ENCODE data around the gene SPRED2.

Gene SPRED2

GRCh38 chr2:65264821-65265670 lies 167.4 kb downstream of the SPRED2 start:
- DNase-seq, result peak; percentile 30

GRCh38 chr2:65263986-65264385 lies 168.4 kb downstream of the SPRED2 start:
- DNase-seq, result no peak

DNA sequence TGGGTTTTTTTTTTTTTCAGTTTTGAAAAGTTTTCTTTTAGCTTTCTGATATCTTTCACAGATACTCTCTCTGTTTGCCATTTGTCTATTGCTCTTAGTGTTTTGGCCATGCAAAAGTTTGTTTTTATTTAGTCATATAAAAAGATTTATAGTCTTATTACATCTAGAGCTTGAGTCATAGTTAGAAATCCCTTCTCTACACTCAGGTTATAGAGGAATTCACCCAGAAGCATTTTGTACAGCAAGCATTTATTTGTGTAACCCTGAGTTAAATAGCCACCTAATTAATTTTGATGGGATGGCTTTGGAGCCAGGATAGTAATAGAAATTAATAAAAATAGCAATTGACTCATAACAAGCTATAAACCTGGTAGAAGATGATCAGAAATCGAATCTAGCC lies 169.1 kb downstream of the SPRED2 start:
- DNase-seq, result no peak

GRCh38 chr2:65261676-65262075 lies 170.7 kb downstream of the SPRED2 start:
- no peak for DNase-seq

Data from activated CD4-positive, alpha-beta T cell treated with anti-CD3 and anti-CD28 coated beads, Interleukin-10, Interleukin-2, amounts not matched to agents 100 ng/mL and 50 ng/mL, durations not matched to agents 16 hours and 8 hours (primary cell).